ENCODE data around the gene CAP2.

- TF ChIP-seq POLR2A (IDR thresholded peaks at IDR 0.05), result no peak
- TF ChIP-seq, protein P1, sequence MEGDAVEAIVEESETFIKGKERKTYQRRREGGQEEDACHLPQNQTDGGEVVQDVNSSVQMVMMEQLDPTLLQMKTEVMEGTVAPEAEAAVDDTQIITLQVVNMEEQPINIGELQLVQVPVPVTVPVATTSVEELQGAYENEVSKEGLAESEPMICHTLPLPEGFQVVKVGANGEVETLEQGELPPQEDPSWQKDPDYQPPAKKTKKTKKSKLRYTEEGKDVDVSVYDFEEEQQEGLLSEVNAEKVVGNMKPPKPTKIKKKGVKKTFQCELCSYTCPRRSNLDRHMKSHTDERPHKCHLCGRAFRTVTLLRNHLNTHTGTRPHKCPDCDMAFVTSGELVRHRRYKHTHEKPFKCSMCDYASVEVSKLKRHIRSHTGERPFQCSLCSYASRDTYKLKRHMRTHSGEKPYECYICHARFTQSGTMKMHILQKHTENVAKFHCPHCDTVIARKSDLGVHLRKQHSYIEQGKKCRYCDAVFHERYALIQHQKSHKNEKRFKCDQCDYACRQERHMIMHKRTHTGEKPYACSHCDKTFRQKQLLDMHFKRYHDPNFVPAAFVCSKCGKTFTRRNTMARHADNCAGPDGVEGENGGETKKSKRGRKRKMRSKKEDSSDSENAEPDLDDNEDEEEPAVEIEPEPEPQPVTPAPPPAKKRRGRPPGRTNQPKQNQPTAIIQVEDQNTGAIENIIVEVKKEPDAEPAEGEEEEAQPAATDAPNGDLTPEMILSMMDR (IDR thresholded peaks at IDR 0.05), result no peak
These were observed 11.8 kb upstream of the CAP2 start for GRCh38 chr6:17381424-17382147.

All from uterus (tissue), 2 donors.